H1 (cell line): ENCODE results near the gene TEAD4. TPM values are rescaled to one million over a fixed set of nuclear protein-coding genes. Genes with fewer than 3 reads are reported as not detected.

Experiments used
- GABPA ChIP-seq: IDR thresholded peaks from 2 replicates; pipeline ENCODE4 v1.6.1; 2011; ENCODE audit warnings: mild to moderate bottlenecking, low read length, moderate library complexity, borderline replicate concordance; ENCODE audit not compliant: insufficient read depth
- HDAC6 ChIP-seq: IDR thresholded peaks from one replicate; pipeline ENCODE4 v1.7.1; 2012; ENCODE audit warnings: low read depth, mild to moderate bottlenecking, inconsistent platforms, low read length, moderate library complexity
- JUN ChIP-seq: IDR thresholded peaks from 2 replicates; pipeline ENCODE4 v1.6.1; 2011; ENCODE audit warnings: low read depth, mild to moderate bottlenecking, improper control_type of control experiment, low read length
- KDM4A ChIP-seq: IDR thresholded peaks from one replicate; pipeline ENCODE4 v1.7.1; 2012; ENCODE audit warnings: low read depth, mild to moderate bottlenecking, moderate library complexity, low read length, inconsistent platforms; ENCODE audit not compliant: severe bottlenecking
- PHF8 ChIP-seq: fragments of 200-600 bp; sonication (generic); conservative IDR thresholded peaks from 2 replicates; pipeline ENCODE4 v1.7.1; 2012; ENCODE audit warnings: low read depth, mild to moderate bottlenecking, inconsistent platforms, low read length, moderate library complexity
- RBBP5 ChIP-seq: IDR thresholded peaks from 2 replicates; pipeline ENCODE4 v1.7.1; 2012; ENCODE audit warnings: low read depth, mild to moderate bottlenecking, inconsistent platforms, low read length, moderate library complexity, borderline replicate concordance
- SIX5 ChIP-seq: IDR thresholded peaks from 2 replicates; pipeline ENCODE4 v1.6.1; 2011; ENCODE audit warnings: mild to moderate bottlenecking, low read depth, low read length
- SP2 ChIP-seq: IDR thresholded peaks from 2 replicates; pipeline ENCODE4 v1.6.1; 2012; ENCODE audit warnings: mild to moderate bottlenecking, low read length, inconsistent platforms
- ZNF274 ChIP-seq: IDR thresholded peaks from 2 replicates; pipeline ENCODE4 v1.7.0; 2012; ENCODE audit warnings: low read length, borderline replicate concordance; ENCODE audit errors: extremely low read depth
- polyA plus RNA-seq, 7 experiments: library from polyadenylated mRNA; depleted of rRNA in 3 of 7; stranded (reverse) in 5 of 7; unstranded in 2 of 7; fragments of >200 nt in 5 of 7; fragments of 200-250 nt in 2 of 7; gene quantifications; 1 replicate in 5 of 7; 2 replicates in 1 of 7; 4 replicates in 1 of 7; pipeline versions ENCODE4 v1.2.1 to v1.2.3, GENCODE V29; 2011 to 2013; ENCODE audit warnings: missing spikeins in 2 of 7, mixed read lengths in 2 of 7
- total RNA-seq: library from RNA; stranded (reverse); fragmentation: NEBNext Ultra II Directional; extraction: Animal tissue kit (Norgen Biotek cat#: 25700); gene quantifications from 2 replicates; pipeline ENCODE4 v1.2.1, GENCODE V29; 2021
- TF ChIP-seq, protein P1 (sequence below): fragments of 300-600 bp; sonication (generic); IDR thresholded peaks from 2 replicates; pipeline ENCODE4 v1.7.1; 2012; ENCODE audit warnings: low read length, moderate library complexity, mild to moderate bottlenecking, inconsistent platforms; ENCODE audit not compliant: insufficient replicate concordance
- TF ChIP-seq, protein P2 (sequence below): IDR thresholded peaks from 2 replicates; pipeline ENCODE4 v1.6.1; 2012; ENCODE audit warnings: inconsistent platforms

Gene TEAD4
- total and polyA plus RNA-seq, 2 of the 8 experiments (the other 6 are each of a cell fraction or from before 2014, with no cell fraction given), result 56.7 to 116 TPM

DNA sequence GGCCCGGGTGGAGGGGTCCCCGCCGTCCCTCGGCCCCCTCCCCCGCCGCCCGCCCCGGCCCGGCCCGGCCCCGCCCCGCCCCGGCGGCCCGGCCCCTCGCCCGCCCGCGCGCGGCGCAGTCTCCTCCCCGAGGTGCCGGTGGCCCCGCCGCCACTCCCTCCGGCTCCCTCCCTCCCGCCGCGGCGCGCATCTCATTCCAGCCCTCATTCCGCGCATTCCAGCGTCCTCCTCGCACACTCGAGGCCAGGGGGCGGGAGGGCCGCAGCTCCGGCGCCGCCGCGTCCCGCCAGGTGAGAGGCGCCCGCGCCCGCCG, at the start of gene TEAD4 (continued):
- TF ChIP-seq, protein P1, sequence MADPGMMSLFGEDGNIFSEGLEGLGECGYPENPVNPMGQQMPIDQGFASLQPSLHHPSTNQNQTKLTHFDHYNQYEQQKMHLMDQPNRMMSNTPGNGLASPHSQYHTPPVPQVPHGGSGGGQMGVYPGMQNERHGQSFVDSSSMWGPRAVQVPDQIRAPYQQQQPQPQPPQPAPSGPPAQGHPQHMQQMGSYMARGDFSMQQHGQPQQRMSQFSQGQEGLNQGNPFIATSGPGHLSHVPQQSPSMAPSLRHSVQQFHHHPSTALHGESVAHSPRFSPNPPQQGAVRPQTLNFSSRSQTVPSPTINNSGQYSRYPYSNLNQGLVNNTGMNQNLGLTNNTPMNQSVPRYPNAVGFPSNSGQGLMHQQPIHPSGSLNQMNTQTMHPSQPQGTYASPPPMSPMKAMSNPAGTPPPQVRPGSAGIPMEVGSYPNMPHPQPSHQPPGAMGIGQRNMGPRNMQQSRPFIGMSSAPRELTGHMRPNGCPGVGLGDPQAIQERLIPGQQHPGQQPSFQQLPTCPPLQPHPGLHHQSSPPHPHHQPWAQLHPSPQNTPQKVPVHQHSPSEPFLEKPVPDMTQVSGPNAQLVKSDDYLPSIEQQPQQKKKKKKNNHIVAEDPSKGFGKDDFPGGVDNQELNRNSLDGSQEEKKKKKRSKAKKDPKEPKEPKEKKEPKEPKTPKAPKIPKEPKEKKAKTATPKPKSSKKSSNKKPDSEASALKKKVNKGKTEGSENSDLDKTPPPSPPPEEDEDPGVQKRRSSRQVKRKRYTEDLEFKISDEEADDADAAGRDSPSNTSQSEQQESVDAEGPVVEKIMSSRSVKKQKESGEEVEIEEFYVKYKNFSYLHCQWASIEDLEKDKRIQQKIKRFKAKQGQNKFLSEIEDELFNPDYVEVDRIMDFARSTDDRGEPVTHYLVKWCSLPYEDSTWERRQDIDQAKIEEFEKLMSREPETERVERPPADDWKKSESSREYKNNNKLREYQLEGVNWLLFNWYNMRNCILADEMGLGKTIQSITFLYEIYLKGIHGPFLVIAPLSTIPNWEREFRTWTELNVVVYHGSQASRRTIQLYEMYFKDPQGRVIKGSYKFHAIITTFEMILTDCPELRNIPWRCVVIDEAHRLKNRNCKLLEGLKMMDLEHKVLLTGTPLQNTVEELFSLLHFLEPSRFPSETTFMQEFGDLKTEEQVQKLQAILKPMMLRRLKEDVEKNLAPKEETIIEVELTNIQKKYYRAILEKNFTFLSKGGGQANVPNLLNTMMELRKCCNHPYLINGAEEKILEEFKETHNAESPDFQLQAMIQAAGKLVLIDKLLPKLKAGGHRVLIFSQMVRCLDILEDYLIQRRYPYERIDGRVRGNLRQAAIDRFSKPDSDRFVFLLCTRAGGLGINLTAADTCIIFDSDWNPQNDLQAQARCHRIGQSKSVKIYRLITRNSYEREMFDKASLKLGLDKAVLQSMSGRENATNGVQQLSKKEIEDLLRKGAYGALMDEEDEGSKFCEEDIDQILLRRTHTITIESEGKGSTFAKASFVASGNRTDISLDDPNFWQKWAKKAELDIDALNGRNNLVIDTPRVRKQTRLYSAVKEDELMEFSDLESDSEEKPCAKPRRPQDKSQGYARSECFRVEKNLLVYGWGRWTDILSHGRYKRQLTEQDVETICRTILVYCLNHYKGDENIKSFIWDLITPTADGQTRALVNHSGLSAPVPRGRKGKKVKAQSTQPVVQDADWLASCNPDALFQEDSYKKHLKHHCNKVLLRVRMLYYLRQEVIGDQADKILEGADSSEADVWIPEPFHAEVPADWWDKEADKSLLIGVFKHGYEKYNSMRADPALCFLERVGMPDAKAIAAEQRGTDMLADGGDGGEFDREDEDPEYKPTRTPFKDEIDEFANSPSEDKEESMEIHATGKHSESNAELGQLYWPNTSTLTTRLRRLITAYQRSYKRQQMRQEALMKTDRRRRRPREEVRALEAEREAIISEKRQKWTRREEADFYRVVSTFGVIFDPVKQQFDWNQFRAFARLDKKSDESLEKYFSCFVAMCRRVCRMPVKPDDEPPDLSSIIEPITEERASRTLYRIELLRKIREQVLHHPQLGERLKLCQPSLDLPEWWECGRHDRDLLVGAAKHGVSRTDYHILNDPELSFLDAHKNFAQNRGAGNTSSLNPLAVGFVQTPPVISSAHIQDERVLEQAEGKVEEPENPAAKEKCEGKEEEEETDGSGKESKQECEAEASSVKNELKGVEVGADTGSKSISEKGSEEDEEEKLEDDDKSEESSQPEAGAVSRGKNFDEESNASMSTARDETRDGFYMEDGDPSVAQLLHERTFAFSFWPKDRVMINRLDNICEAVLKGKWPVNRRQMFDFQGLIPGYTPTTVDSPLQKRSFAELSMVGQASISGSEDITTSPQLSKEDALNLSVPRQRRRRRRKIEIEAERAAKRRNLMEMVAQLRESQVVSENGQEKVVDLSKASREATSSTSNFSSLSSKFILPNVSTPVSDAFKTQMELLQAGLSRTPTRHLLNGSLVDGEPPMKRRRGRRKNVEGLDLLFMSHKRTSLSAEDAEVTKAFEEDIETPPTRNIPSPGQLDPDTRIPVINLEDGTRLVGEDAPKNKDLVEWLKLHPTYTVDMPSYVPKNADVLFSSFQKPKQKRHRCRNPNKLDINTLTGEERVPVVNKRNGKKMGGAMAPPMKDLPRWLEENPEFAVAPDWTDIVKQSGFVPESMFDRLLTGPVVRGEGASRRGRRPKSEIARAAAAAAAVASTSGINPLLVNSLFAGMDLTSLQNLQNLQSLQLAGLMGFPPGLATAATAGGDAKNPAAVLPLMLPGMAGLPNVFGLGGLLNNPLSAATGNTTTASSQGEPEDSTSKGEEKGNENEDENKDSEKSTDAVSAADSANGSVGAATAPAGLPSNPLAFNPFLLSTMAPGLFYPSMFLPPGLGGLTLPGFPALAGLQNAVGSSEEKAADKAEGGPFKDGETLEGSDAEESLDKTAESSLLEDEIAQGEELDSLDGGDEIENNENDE, result no peak
- TF ChIP-seq JUN (no peak), PHF8 (no peak), SP2 (no peak), HDAC6 (no peak), KDM4A (peak; percentile 66), GABPA (no peak), RBBP5 (peak; percentile 78; the same call in 1 of the 2 replicates), SIX5 (no peak), ZNF274 (no peak)
- TF ChIP-seq, protein P2, sequence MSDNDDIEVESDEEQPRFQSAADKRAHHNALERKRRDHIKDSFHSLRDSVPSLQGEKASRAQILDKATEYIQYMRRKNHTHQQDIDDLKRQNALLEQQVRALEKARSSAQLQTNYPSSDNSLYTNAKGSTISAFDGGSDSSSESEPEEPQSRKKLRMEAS, result no peak; the same call in 1 of the 2 replicates
